Measurements from ENCODE around the gene RHBDF2.

DNA sequence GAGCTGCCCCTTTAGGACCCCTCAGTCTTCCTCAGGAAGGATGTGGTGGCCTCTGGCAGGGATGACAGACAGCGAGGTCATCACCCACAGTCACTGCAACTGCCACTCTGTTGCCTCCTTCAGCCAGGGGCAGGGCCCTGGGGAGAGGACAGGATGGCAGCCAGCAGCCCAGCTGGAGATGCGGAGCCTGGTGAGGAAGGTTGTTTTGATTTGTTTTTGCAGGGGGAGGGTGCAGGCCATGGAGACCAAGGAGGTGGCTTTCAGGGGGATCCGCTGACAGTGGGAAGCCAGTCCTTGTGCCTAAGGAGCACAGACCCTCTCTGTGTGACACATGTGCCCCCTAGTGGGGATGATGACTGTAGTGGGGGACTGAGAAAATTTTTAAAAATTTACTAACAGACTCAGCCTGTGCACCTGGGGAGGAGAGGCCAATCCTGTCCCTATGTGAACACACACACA is 46.0 kb upstream of the RHBDF2 start:
- TF ChIP-seq, protein P1, sequence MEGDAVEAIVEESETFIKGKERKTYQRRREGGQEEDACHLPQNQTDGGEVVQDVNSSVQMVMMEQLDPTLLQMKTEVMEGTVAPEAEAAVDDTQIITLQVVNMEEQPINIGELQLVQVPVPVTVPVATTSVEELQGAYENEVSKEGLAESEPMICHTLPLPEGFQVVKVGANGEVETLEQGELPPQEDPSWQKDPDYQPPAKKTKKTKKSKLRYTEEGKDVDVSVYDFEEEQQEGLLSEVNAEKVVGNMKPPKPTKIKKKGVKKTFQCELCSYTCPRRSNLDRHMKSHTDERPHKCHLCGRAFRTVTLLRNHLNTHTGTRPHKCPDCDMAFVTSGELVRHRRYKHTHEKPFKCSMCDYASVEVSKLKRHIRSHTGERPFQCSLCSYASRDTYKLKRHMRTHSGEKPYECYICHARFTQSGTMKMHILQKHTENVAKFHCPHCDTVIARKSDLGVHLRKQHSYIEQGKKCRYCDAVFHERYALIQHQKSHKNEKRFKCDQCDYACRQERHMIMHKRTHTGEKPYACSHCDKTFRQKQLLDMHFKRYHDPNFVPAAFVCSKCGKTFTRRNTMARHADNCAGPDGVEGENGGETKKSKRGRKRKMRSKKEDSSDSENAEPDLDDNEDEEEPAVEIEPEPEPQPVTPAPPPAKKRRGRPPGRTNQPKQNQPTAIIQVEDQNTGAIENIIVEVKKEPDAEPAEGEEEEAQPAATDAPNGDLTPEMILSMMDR (conservative IDR thresholded peaks at IDR 0.05; ENCODE audit: low read depth, low read length) = peak; percentile 90
- TF ChIP-seq EZH2 (IDR thresholded peaks at IDR 0.05; ENCODE audit: low read length, unreplicated experiment) (no peak), EZH2phosphoT487 (IDR thresholded peaks at IDR 0.05; ENCODE audit: borderline replicate concordance, low read length) (no peak)
